ENCODE data around the gene AGAP1. TPM values are rescaled to one million over a fixed set of nuclear protein-coding genes. Genes with fewer than 3 reads are reported as not detected.
A peak's percentile ranks its signal among the peaks of the same experiment; 100 is the strongest.

AGAP1 gene
- total RNA-seq, 1 donor from 2014 or later, result 18.3 TPM

DNA sequence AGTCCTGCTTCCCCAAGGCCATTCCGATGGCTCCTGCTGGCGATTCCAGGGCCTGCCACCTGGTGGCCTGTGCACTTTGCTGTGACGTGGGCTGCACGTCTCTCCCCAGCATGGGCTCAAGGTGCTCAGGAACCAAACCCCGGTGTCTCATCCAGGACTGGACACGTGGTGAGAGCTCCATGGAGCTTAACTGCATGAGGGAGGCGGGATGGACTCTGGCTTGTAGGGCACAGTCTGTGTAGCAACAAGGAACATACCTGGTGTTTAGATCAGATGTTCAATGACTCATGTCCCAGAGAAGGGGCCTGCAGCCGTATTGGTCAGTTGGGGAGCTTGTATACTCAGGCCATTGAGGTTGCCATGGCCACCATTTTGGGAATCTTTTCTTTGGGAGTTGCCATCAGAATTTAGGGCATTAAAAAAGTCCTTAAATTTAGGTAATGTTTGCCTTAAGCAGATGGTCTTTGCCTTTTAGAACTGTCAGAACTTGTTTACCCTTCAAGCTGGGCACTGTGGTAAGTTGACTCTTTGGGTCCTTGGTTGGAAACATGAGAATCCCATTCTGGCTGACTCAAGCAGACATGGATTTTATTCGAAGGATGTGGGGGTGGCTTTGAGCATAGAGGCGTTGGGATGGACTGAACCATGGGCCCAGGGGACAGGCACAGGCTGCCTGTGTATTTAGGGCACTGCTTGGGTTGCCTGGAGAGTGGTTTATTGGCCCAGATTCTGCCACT is 21.0 kb downstream of the AGAP1 start:
- H3K4me1 ChIP-seq (ENCODE audit: control insufficient read depth in 3 of 3, insufficient read depth in 3 of 3, low read length in 3 of 3), result peaks cover 23 to 35% (median 31%) of the 10 kb centered on the region in 3 donors
- H3K27ac ChIP-seq (ENCODE audit: low read depth, low read length), result no peak overlapping the region
- no peaks in the 10 kb centered on the region for H3K27me3 ChIP-seq (ENCODE audit: control insufficient read depth in 3 of 3, insufficient read depth in 3 of 3, low read length in 3 of 3)
- H3K36me3 ChIP-seq (ENCODE audit: control insufficient read depth in 3 of 3, insufficient read depth in 3 of 3, low read length in 3 of 3), result no peaks in the 10 kb centered on the region
- H3K9me3 ChIP-seq (ENCODE audit: control insufficient read depth in 3 of 3, low read length in 3 of 3), result peaks cover 0 to 2% (median 0%) of the 10 kb centered on the region in 3 donors
- no peak overlapping the region for H3K4me3 ChIP-seq (ENCODE audit: low read length in 3 of 3)
- H3K9ac ChIP-seq (ENCODE audit: low read depth in 1 of 3, low read length in 3 of 3), result no peak overlapping the region

DNA sequence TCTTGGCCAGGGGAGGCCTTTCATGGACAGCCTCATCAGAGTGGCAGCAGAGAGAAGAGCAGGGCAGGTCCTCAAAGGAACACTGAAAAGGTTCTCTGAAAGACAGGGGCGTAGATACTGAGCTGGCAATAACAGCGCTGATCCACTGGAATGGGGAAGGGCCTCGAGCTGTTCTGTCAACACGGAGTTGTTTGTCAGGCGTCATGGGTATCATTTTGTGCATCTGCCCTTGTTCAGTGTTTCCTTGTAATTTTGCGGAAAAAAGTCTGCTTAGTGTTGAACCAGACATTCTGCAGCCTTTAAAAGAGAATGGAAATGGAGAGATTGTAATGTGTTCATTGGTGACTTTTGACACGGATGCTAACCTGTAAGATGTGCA is 21.5 kb downstream of the AGAP1 start:
- Histone ChIP-seq H3K4me1 (ENCODE audit: control insufficient read depth in 3 of 3, insufficient read depth in 3 of 3, low read length in 3 of 3) (peaks cover 23 to 35% (median 31%) of the 10 kb centered on the region in 3 donors), H3K9ac (ENCODE audit: low read depth in 1 of 3, low read length in 3 of 3) (no peak overlapping the region), H3K36me3 (ENCODE audit: control insufficient read depth in 3 of 3, insufficient read depth in 3 of 3, low read length in 3 of 3) (no peaks in the 10 kb centered on the region), H3K27me3 (ENCODE audit: control insufficient read depth in 3 of 3, insufficient read depth in 3 of 3, low read length in 3 of 3) (no peaks in the 10 kb centered on the region), H3K4me3 (ENCODE audit: low read length in 3 of 3) (no peak overlapping the region), H3K9me3 (ENCODE audit: control insufficient read depth in 3 of 3, low read length in 3 of 3) (peaks cover 0 to 2% (median 0%) of the 10 kb centered on the region in 3 donors), H3K27ac (ENCODE audit: low read depth, low read length) (no peak overlapping the region)

DNA sequence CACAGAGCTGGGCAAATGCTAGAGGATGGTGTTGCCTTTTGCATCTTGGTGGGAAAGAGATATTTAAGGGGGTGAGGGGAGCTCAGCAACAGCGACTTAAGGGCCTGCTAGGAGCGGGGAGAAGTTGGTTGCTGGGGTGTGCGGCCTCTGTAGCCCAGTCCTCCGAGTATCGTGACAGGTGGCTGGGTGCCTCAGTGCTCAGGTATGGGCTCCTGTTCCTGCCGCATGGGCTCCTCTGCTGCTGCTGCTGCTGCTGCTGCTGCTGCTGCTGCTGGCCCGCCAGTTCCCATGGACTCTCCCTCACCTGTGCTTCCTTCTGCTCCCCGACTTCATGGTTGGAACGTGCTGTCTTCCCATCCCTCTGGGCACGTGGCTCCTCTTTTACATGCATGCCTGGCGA is 22.0 kb downstream of the AGAP1 start:
- no peaks in the 10 kb centered on the region for H3K27me3 ChIP-seq (ENCODE audit: control insufficient read depth in 3 of 3, insufficient read depth in 3 of 3, low read length in 3 of 3)
- H3K9me3 ChIP-seq (ENCODE audit: control insufficient read depth in 3 of 3, low read length in 3 of 3), result peaks cover 0 to 2% (median 0%) of the 10 kb centered on the region in 3 donors
- H3K4me3 ChIP-seq (ENCODE audit: low read length in 3 of 3), result no peak overlapping the region
- no peaks in the 10 kb centered on the region for H3K36me3 ChIP-seq (ENCODE audit: control insufficient read depth in 3 of 3, insufficient read depth in 3 of 3, low read length in 3 of 3)
- H3K4me1 ChIP-seq (ENCODE audit: control insufficient read depth in 3 of 3, insufficient read depth in 3 of 3, low read length in 3 of 3), result peaks cover 23 to 33% (median 31%) of the 10 kb centered on the region in 3 donors
- no peak overlapping the region for H3K9ac ChIP-seq (ENCODE audit: low read depth in 1 of 3, low read length in 3 of 3)
- no peak overlapping the region for H3K27ac ChIP-seq (ENCODE audit: low read depth, low read length)

GRCh38 chr2:235516257-235516656 is 22.4 kb downstream of the AGAP1 start:
- no peak overlapping the region for H3K27ac ChIP-seq (ENCODE audit: low read depth, low read length)
- H3K36me3 ChIP-seq (ENCODE audit: control insufficient read depth in 3 of 3, insufficient read depth in 3 of 3, low read length in 3 of 3), result no peaks in the 10 kb centered on the region
- H3K9ac ChIP-seq (ENCODE audit: low read depth in 1 of 3, low read length in 3 of 3), result no peak overlapping the region
- no peak overlapping the region for H3K4me3 ChIP-seq (ENCODE audit: low read length in 3 of 3)
- H3K4me1 ChIP-seq (ENCODE audit: control insufficient read depth in 3 of 3, insufficient read depth in 3 of 3, low read length in 3 of 3), result peaks cover 20 to 31% (median 29%) of the 10 kb centered on the region in 3 donors
- H3K27me3 ChIP-seq (ENCODE audit: control insufficient read depth in 3 of 3, insufficient read depth in 3 of 3, low read length in 3 of 3), result no peaks in the 10 kb centered on the region
- peaks cover 0 to 2% (median 0%) of the 10 kb centered on the region in 3 donors for H3K9me3 ChIP-seq (ENCODE audit: control insufficient read depth in 3 of 3, low read length in 3 of 3)

GRCh38 chr2:235518322-235519090 is 24.7 kb downstream of the AGAP1 start:
- Histone ChIP-seq H3K9me3 (ENCODE audit: control insufficient read depth in 3 of 3, low read length in 3 of 3) (peaks cover 0 to 2% (median 0%) of the 10 kb centered on the region in 3 donors), H3K9ac (ENCODE audit: low read depth in 1 of 3, low read length in 3 of 3) (no peak overlapping the region), H3K4me3 (ENCODE audit: low read length in 3 of 3) (no peak overlapping the region), H3K27me3 (ENCODE audit: control insufficient read depth in 3 of 3, insufficient read depth in 3 of 3, low read length in 3 of 3) (no peaks in the 10 kb centered on the region), H3K36me3 (ENCODE audit: control insufficient read depth in 3 of 3, insufficient read depth in 3 of 3, low read length in 3 of 3) (no peaks in the 10 kb centered on the region), H3K27ac (ENCODE audit: low read depth, low read length) (no peak overlapping the region), H3K4me1 (ENCODE audit: control insufficient read depth in 3 of 3, insufficient read depth in 3 of 3, low read length in 3 of 3) (peaks cover 15 to 32% (median 25%) of the 10 kb centered on the region in 3 donors)

DNA sequence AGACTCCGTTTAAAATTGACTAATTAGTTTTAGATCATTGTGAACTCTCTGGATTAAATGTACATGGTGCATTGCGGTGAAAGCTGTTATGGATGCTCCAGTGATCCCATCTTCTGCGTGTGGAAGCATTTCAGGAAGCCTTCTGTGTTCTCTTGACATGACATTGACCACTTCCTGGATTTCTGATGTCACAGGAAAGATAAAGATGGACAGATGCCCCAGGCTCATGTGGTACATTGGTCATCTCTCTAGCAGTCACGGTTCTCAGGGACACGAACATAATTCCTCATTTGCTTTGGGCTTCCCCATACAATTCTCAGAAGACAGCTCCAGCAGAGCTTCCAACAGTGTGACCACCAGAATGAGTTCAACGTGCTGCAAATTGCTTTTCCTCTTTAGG is 26.9 kb downstream of the AGAP1 start:
- Histone ChIP-seq H3K9ac (ENCODE audit: low read depth in 1 of 3, low read length in 3 of 3) (no peak overlapping the region), H3K4me3 (ENCODE audit: low read length in 3 of 3) (no peak overlapping the region), H3K4me1 (ENCODE audit: control insufficient read depth in 3 of 3, insufficient read depth in 3 of 3, low read length in 3 of 3) (peaks cover 8 to 18% (median 9%) of the 10 kb centered on the region in 3 donors), H3K27me3 (ENCODE audit: control insufficient read depth in 3 of 3, insufficient read depth in 3 of 3, low read length in 3 of 3) (no peaks in the 10 kb centered on the region), H3K27ac (ENCODE audit: low read depth, low read length) (no peak overlapping the region), H3K9me3 (ENCODE audit: control insufficient read depth in 3 of 3, low read length in 3 of 3) (peaks cover 0 to 2% (median 0%) of the 10 kb centered on the region in 3 donors), H3K36me3 (ENCODE audit: control insufficient read depth in 3 of 3, insufficient read depth in 3 of 3, low read length in 3 of 3) (no peaks in the 10 kb centered on the region)

GRCh38 chr2:235521844-235522243 is 28.0 kb downstream of the AGAP1 start:
- Histone ChIP-seq H3K27ac (ENCODE audit: low read depth, low read length) (no peak overlapping the region), H3K4me3 (ENCODE audit: low read length in 3 of 3) (no peak overlapping the region)

GRCh38 chr2:235523021-235523420 is 29.2 kb downstream of the AGAP1 start:
- Histone ChIP-seq H3K27ac (ENCODE audit: low read depth, low read length) (no peak overlapping the region), H3K4me1 (ENCODE audit: control insufficient read depth in 3 of 3, insufficient read depth in 3 of 3, low read length in 3 of 3) (peaks cover 6 to 16% (median 15%) of the 10 kb centered on the region in 3 donors), H3K9me3 (ENCODE audit: control insufficient read depth in 3 of 3, low read length in 3 of 3) (no peaks in the 10 kb centered on the region), H3K4me3 (ENCODE audit: low read length in 3 of 3) (no peak overlapping the region), H3K9ac (ENCODE audit: low read depth in 1 of 3, low read length in 3 of 3) (peak overlapping the region in 1 of 3 donors; percentile 8), H3K36me3 (ENCODE audit: control insufficient read depth in 3 of 3, insufficient read depth in 3 of 3, low read length in 3 of 3) (no peaks in the 10 kb centered on the region), H3K27me3 (ENCODE audit: control insufficient read depth in 3 of 3, insufficient read depth in 3 of 3, low read length in 3 of 3) (no peaks in the 10 kb centered on the region)

More at GRCh38 chr2:235521844-235522243, 28.0 kb downstream of the AGAP1 start:
- no peaks in the 10 kb centered on the region for H3K27me3 ChIP-seq (ENCODE audit: control insufficient read depth in 3 of 3, insufficient read depth in 3 of 3, low read length in 3 of 3)
- H3K4me1 ChIP-seq (ENCODE audit: control insufficient read depth in 3 of 3, insufficient read depth in 3 of 3, low read length in 3 of 3), result peaks cover 9 to 18% (median 9%) of the 10 kb centered on the region in 3 donors
- H3K9ac ChIP-seq (ENCODE audit: low read depth in 1 of 3, low read length in 3 of 3), result no peak overlapping the region
- no peaks in the 10 kb centered on the region for H3K36me3 ChIP-seq (ENCODE audit: control insufficient read depth in 3 of 3, insufficient read depth in 3 of 3, low read length in 3 of 3)
- H3K9me3 ChIP-seq (ENCODE audit: control insufficient read depth in 3 of 3, low read length in 3 of 3), result peaks cover 0 to 2% (median 0%) of the 10 kb centered on the region in 3 donors

GRCh38 chr2:235523486-235524150 is 29.8 kb downstream of the AGAP1 start:
- Histone ChIP-seq H3K4me3 (ENCODE audit: low read length in 3 of 3) (no peak overlapping the region), H3K27me3 (ENCODE audit: control insufficient read depth in 3 of 3, insufficient read depth in 3 of 3, low read length in 3 of 3) (no peaks in the 10 kb centered on the region), H3K27ac (ENCODE audit: low read depth, low read length) (no peak overlapping the region), H3K36me3 (ENCODE audit: control insufficient read depth in 3 of 3, insufficient read depth in 3 of 3, low read length in 3 of 3) (no peaks in the 10 kb centered on the region), H3K9ac (ENCODE audit: low read depth in 1 of 3, low read length in 3 of 3) (no peak overlapping the region), H3K9me3 (ENCODE audit: control insufficient read depth in 3 of 3, low read length in 3 of 3) (no peaks in the 10 kb centered on the region), H3K4me1 (ENCODE audit: control insufficient read depth in 3 of 3, insufficient read depth in 3 of 3, low read length in 3 of 3) (peaks cover 2 to 15% (median 13%) of the 10 kb centered on the region in 3 donors)

All from skeletal muscle tissue (tissue), 4 donors.